Measurements from ENCODE around the gene GDPD3. TPM values are rescaled to one million over a fixed set of nuclear protein-coding genes. Genes with fewer than 3 reads are reported as not detected.

The GDPD3 gene
- total and polyA plus RNA-seq, 2 experiments from 2014 or later: 0.94 to 1.4 TPM

GRCh38 chr16:30060836-30061554 lies 52.3 kb downstream of the GDPD3 start:
- Mint-ChIP-seq H3K36me3 (ENCODE audit: low read depth) (peaks cover under 1% of the 10 kb centered on the region; the same call in 2 of the 3 replicates), H3K9me3 (no peaks in the 10 kb centered on the region; the same call in 2 of the 3 replicates), H3K27me3 (ENCODE audit: insufficient read depth, low read depth, poor library complexity) (peaks cover 14% of the 10 kb centered on the region), H3K4me3 (no peak overlapping the region; the same call in 2 of the 3 replicates), H3K4me1 (peaks cover 13% of the 10 kb centered on the region; the same call in 2 of the 3 replicates), H3K27ac (no peak overlapping the region)
- Histone ChIP-seq H3K4me1 (ENCODE audit: insufficient read depth) (peaks cover 7% of the 10 kb centered on the region; the same call in 1 of the 2 replicates), H3K36me3 (ENCODE audit: insufficient read depth) (no peaks in the 10 kb centered on the region), H3F3A (replicated peaks; ENCODE audit: low read depth) (peaks cover 15% of the 10 kb centered on the region), H2AFZ (no peak overlapping the region), H3K27me3 (ENCODE audit: insufficient read depth) (no peaks in the 10 kb centered on the region), H3K4me2 (no peak overlapping the region), H3K9me2 (ENCODE audit: insufficient read depth) (no peaks in the 10 kb centered on the region), H4K20me1 (replicated peaks; ENCODE audit: insufficient read depth) (0 out of 2 replicates have a peak, but pooled peaks cover under 1% of the 10 kb centered on the region), H3K79me2 (replicated peaks; ENCODE audit: insufficient read depth) (peaks cover 4% of the 10 kb centered on the region), H3K27ac (ENCODE audit: low read depth) (no peak overlapping the region), H3K4me3 (no peak overlapping the region)
- no peak for ATAC-seq
- TF ChIP-seq ZNF462 (CRISPR knock-in tag; IDR thresholded peaks at IDR 0.05) (no peak), CREB1 (CRISPR knock-in tag; IDR thresholded peaks at IDR 0.05; ENCODE audit: low read depth) (no peak), NANOG (IDR thresholded peaks at IDR 0.05; ENCODE audit: borderline replicate concordance) (no peak), EZH2phosphoT487 (IDR thresholded peaks at IDR 0.05; ENCODE audit: unreplicated experiment) (no peak), ZNF114 (CRISPR knock-in tag; IDR thresholded peaks at IDR 0.05) (no peak), POLR2AphosphoS5 (IDR thresholded peaks at IDR 0.05; ENCODE audit: low read depth) (no peak)
- no peak for DNase-seq (ENCODE audit: low spot score)
